Left renal pelvis (tissue), 4 donors: ENCODE results near the gene CATSPERD. TPM values are rescaled to one million over a fixed set of nuclear protein-coding genes. Genes with fewer than 3 reads are reported as not detected.
A peak's percentile ranks its signal among the peaks of the same experiment; 100 is the strongest.

ENCODE experiments used
- DNase-seq, 4 donors: peaks; one replicate each; pipeline ENCODE4 v3.0.0-alpha.2; 2013; ENCODE audit warnings: low read depth in 4 of 4, low spot score in 3 of 4
- polyA plus RNA-seq, 4 donors: library from polyadenylated mRNA; unstranded; fragments of 120-200 nt; gene quantifications; one replicate each; pipeline ENCODE4 v1.2.1, GENCODE V29; 2013; ENCODE audit not compliant: insufficient read length in 4 of 4

Gene CATSPERD
- not detected for polyA plus RNA-seq

- DNase-seq: peak; percentile 96 to 99 (median 98)
Observed at GRCh38 chr19:5719961-5720790, at the start of gene CATSPERD, which contains the start of gene LONP1. CATSPERD (plus strand) TSS chr19:5720637; CDS start chr19:5720738, 101 bp downstream. LONP1 (minus strand) TSS chr19:5720146; CDS start chr19:5720132, 14 bp downstream.

GRCh38 chr19:5671600-5671999 lies 48.8 kb upstream of the CATSPERD start:
- no peak for DNase-seq

GRCh38 chr19:5672708-5673459 lies 47.6 kb upstream of the CATSPERD start:
- DNase-seq: no peak

- DNase-seq: no peak
Observed at GRCh38 chr19:5673752-5674151, 46.7 kb upstream of the CATSPERD start.

- no peak for DNase-seq
Observed at GRCh38 chr19:5674714-5675113, 45.7 kb upstream of the CATSPERD start.

GRCh38 chr19:5676105-5676771 lies 44.2 kb upstream of the CATSPERD start:
- DNase-seq: no peak

- DNase-seq: no peak
Observed at GRCh38 chr19:5676772-5677105, 43.7 kb upstream of the CATSPERD start.

- DNase-seq: no peak
Observed at GRCh38 chr19:5677136-5677535, 43.3 kb upstream of the CATSPERD start.

GRCh38 chr19:5677580-5677979 lies 42.9 kb upstream of the CATSPERD start:
- no peak for DNase-seq

- DNase-seq: no peak
Observed at GRCh38 chr19:5678071-5678718, 42.2 kb upstream of the CATSPERD start.

GRCh38 chr19:5679289-5680083 lies 41.0 kb upstream of the CATSPERD start:
- no peak for DNase-seq

GRCh38 chr19:5680084-5680436 lies 40.4 kb upstream of the CATSPERD start:
- no peak for DNase-seq

GRCh38 chr19:5680437-5681368 lies 39.7 kb upstream of the CATSPERD start, which contains the start of the genes HSD11B1L and MICOS13:
HSD11B1L (plus strand) TSS chr19:5681027; CDS start chr19:5684833, 3,806 bp downstream.
MICOS13 (minus strand) TSS chr19:5680516; CDS start chr19:5680486, 30 bp downstream.
- peak; percentile 96 to 98 (median 97) for DNase-seq

GRCh38 chr19:5681391-5682106 lies 38.9 kb upstream of the CATSPERD start:
- DNase-seq: no peak

- DNase-seq: no peak
Observed at GRCh38 chr19:5682107-5682482, 38.3 kb upstream of the CATSPERD start.

- no peak for DNase-seq
Observed at GRCh38 chr19:5683177-5683886, 37.1 kb upstream of the CATSPERD start.

- no peak for DNase-seq
Observed at GRCh38 chr19:5684694-5685430, 35.6 kb upstream of the CATSPERD start.
